Keratinocyte (primary cell): ENCODE measurements around the gene SYTL1. TPM values are rescaled to one million over a fixed set of nuclear protein-coding genes. Genes with fewer than 3 reads are reported as not detected.

Experiments
- DNase-seq: peaks from one replicate; pipeline ENCODE4 v3.0.0-alpha.2; 2011; ENCODE audit warnings: low read depth, missing footprints, low spot score
- FAIRE-seq: peaks from 2 replicates; lab custom pipeline; 2011; peaks lifted over from hg19 to GRCh38; lab: Jason Lieb, UNC
- H2AFZ ChIP-seq: 2 replicates; pipeline ENCODE4 v1.6.0; 2012; ENCODE audit warnings: low read length, control low read depth, inconsistent platforms; ENCODE audit not compliant: control insufficient read depth
- H3K27ac ChIP-seq: 2 replicates; pipeline ENCODE4 v1.5.1; 2011; ENCODE audit warnings: low read length; ENCODE audit not compliant: control insufficient read depth, insufficient read depth
- H3K27me3 ChIP-seq: 3 replicates; pipeline ENCODE4 v1.6.0; 2011; ENCODE audit warnings: low read length; ENCODE audit not compliant: control insufficient read depth, insufficient read depth; ENCODE audit errors: extremely low read depth
- H3K36me3 ChIP-seq, 2 experiments: 2 replicates in 1 of 2; 3 replicates in 1 of 2; pipeline ENCODE4 v1.5.1; 2011; ENCODE audit warnings: low read length in 2 of 2, mild to moderate bottlenecking in 1 of 2; ENCODE audit not compliant: control insufficient read depth in 2 of 2, insufficient read depth in 2 of 2; ENCODE audit errors: extremely low read depth in 1 of 2
- H3K4me1 ChIP-seq: 3 replicates; pipeline ENCODE4 v1.5.1; 2011; ENCODE audit warnings: low read length; ENCODE audit not compliant: control insufficient read depth, insufficient read depth; ENCODE audit errors: extremely low read depth
- H3K4me2 ChIP-seq: 3 replicates; pipeline ENCODE4 v1.6.0; 2011; ENCODE audit warnings: low read depth, low read length; ENCODE audit not compliant: control insufficient read depth, insufficient read depth; ENCODE audit errors: extremely low read depth
- H3K4me3 ChIP-seq, 3 experiments: fragments of 200-600 bp in 1 of 3; sonication (generic) in 1 of 3; 2 replicates in 2 of 3; 3 replicates in 1 of 3; pipeline ENCODE4 v1.5.1; 2011 to 2016; ENCODE audit warnings: low read length in 3 of 3, mild to moderate bottlenecking in 3 of 3, control low read depth in 2 of 3, inconsistent platforms in 1 of 3, low read depth in 1 of 3, mixed read lengths in 1 of 3, mixed run types in 1 of 3, moderate library complexity in 1 of 3; ENCODE audit not compliant: control insufficient read depth in 2 of 3, insufficient read depth in 2 of 3; ENCODE audit errors: extremely low read depth in 1 of 3
- H3K79me2 ChIP-seq: 2 replicates; pipeline ENCODE4 v1.6.0; 2012; ENCODE audit warnings: low read length; ENCODE audit not compliant: control insufficient read depth, insufficient read depth
- H3K9ac ChIP-seq: 3 replicates; pipeline ENCODE4 v1.6.0; 2011; ENCODE audit warnings: low read length; ENCODE audit not compliant: control insufficient read depth, insufficient read depth; ENCODE audit errors: extremely low read depth
- H3K9me1 ChIP-seq: 3 replicates; pipeline ENCODE4 v1.6.0; 2011; ENCODE audit warnings: low read length; ENCODE audit not compliant: control insufficient read depth, insufficient read depth; ENCODE audit errors: extremely low read depth
- H3K9me3 ChIP-seq: 2 replicates; pipeline ENCODE4 v1.5.1; 2012; ENCODE audit warnings: low read depth, low read length; ENCODE audit not compliant: control insufficient read depth
- H4K20me1 ChIP-seq: 3 replicates; pipeline ENCODE4 v1.6.0; 2011; ENCODE audit warnings: low read length; ENCODE audit not compliant: control insufficient read depth, insufficient read depth; ENCODE audit errors: extremely low read depth
- CTCF ChIP-seq, 3 experiments: IDR thresholded peaks in 1 of 3; conservative IDR thresholded peaks in 1 of 3; optimal IDR thresholded peaks in 1 of 3; 2 replicates in 2 of 3; 3 replicates in 1 of 3; pipeline versions ENCODE3 to v1.5.1; 2011; ENCODE audit warnings: low read length in 3 of 3, mild to moderate bottlenecking in 3 of 3, moderate library complexity in 2 of 3, control low read depth in 1 of 3, inconsistent platforms in 1 of 3; ENCODE audit not compliant: insufficient read depth in 2 of 3; ENCODE audit errors: extremely low read depth in 1 of 3
- EZH2 ChIP-seq: IDR thresholded peaks from one replicate; pipeline ENCODE4 v1.6.1; 2012; ENCODE audit warnings: inconsistent platforms, mild to moderate bottlenecking, low read length, moderate library complexity
- dilution Hi-C: fragments of 300-500 bp; cut with MboI; formaldehyde crosslinking; loops from one replicate; pipeline ENCODE4 v1.7.0; 2020; ENCODE audit warnings: low sequenced_read_pairs; ENCODE audit not compliant: extremely low pct_ligation_motif_present
- polyA plus RNA-seq, 5 experiments: library from polyadenylated mRNA; depleted of rRNA in 3 of 5; stranded (reverse) in 3 of 5; stranded (forward) in 1 of 5; unstranded in 1 of 5; fragments of >200 nt; gene quantifications; 1 replicate in 1 of 5; 2 replicates in 3 of 5; 3 replicates in 1 of 5; pipeline versions ENCODE4 v1.2.1 to v1.2.3, GENCODE V29; 2011 to 2012; ENCODE audit warnings: missing spikeins in 2 of 5, low read depth in 1 of 5, low replicate concordance in 1 of 5

The SYTL1 gene
- polyA plus RNA-seq, 1 donor (not counting 4 experiments of a cell fraction or from before 2014, with no cell fraction given): 15.6 TPM

DNA sequence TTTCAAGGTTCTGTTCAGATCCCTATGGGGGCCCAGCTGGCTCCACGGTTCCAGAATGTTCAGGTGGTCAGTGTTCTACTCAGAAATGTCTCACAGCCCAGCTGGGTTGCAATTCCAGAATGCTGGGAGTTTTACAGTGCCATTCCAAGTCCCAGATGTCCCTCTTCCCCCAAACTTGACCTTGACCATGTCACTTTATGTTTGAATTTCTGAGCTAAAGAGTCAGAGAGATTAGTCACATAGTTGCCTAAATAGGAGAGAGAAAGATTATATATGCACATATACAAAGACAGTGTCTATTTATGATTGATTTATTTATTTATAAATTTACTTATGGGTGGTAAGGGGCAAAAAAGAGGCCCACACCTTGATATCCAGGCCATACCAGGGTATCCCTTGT is 53.1 kb downstream of the SYTL1 start:
- dilution Hi-C loops: no loop called here
- TF ChIP-seq CTCF (optimal IDR thresholded peaks at IDR 0.05 in 1 of 3, IDR thresholded peaks at IDR 0.05 in 1 of 3, conservative IDR thresholded peaks at IDR 0.05 in 1 of 3; ENCODE audit: extremely low read depth in 1 of 3, insufficient read depth in 2 of 3, low read length in 3 of 3) (no peak), EZH2 (no peak)
- H3K79me2 ChIP-seq: peaks cover 15% of the 10 kb centered on the region
- no peak overlapping the region for H3K4me3 ChIP-seq
- no peaks in the 10 kb centered on the region for H3K9me3 ChIP-seq
- H3K27me3 ChIP-seq: no peaks in the 10 kb centered on the region
- H3K36me3 ChIP-seq: no peaks in the 10 kb centered on the region
- DNase-seq: no peak
- no peak overlapping the region for H3K27ac ChIP-seq
- H3K9ac ChIP-seq: no peak overlapping the region
- no peaks in the 10 kb centered on the region for H3K9me1 ChIP-seq
- no peak for FAIRE-seq
- peaks cover 21% of the 10 kb centered on the region for H3K4me1 ChIP-seq
- H4K20me1 ChIP-seq: no peaks in the 10 kb centered on the region
- H3K4me2 ChIP-seq: no peak overlapping the region
- no peak overlapping the region for H2AFZ ChIP-seq

GRCh38 chr1:27395441-27396195 is 53.8 kb downstream of the SYTL1 start:
- peaks cover 15% of the 10 kb centered on the region for H3K79me2 ChIP-seq
- DNase-seq (no peak), FAIRE-seq (no peak)
- no peak overlapping the region for H3K4me3 ChIP-seq
- peaks cover 21% of the 10 kb centered on the region for H3K4me1 ChIP-seq
- no peaks in the 10 kb centered on the region for H3K9me1 ChIP-seq
- H3K9me3 ChIP-seq: no peaks in the 10 kb centered on the region
- H3K36me3 ChIP-seq: no peaks in the 10 kb centered on the region
- H3K27me3 ChIP-seq: no peaks in the 10 kb centered on the region
- no peak overlapping the region for H3K9ac ChIP-seq
- no peaks in the 10 kb centered on the region for H4K20me1 ChIP-seq
- H2AFZ ChIP-seq: no peak overlapping the region
- H3K4me2 ChIP-seq: no peak overlapping the region
- no peak overlapping the region for H3K27ac ChIP-seq
- dilution Hi-C loops: no loop called here
- TF ChIP-seq EZH2: no peak
- TF ChIP-seq CTCF (optimal IDR thresholded peaks at IDR 0.05 in 1 of 3, IDR thresholded peaks at IDR 0.05 in 1 of 3, conservative IDR thresholded peaks at IDR 0.05 in 1 of 3; ENCODE audit: extremely low read depth in 1 of 3, insufficient read depth in 2 of 3, low read length in 3 of 3): peak; percentile 83 to 97 (median 92)
